ENCODE measurements around the gene GAGE12C. TPM values are rescaled to one million over a fixed set of nuclear protein-coding genes. Genes with fewer than 3 reads are reported as not detected.
"Not testable (repeated sequence)": the region's sequence is repeated elsewhere in the genome, so short reads cannot be mapped to it uniquely, and the experiment has no call there.

The GAGE12C gene, protein sequence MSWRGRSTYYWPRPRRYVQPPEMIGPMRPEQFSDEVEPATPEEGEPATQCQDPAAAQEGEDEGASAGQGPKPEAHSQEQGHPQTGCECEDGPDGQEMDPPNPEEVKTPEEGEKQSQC
- not detected for polyA plus RNA-seq (ENCODE audit: insufficient read length in 4 of 4)

DNA sequence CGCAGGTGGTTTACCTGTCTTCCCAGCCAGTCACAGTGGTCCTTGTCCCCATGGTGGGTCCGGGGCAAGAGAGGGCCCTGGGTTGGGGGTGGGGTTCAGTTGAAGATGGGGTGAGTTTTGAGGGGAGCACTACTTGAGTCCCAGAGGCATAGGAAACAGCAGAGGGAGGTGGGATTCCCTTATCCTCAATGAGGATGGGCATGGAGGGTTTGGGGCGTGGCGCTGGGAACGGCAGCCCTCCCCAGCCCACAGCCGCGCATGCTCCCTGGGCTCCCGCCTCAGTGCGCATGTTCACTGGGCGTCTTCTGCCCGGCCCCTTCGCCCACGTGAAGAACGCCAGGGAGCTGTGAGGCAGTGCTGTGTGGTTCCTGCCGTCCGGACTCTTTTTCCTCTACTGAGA, at the start of gene GAGE12C:
Gene GAGE12C, plus strand, starts transcription at position 301 of the 400 bp plus-strand sequence. CDS start 1,155 bp downstream, outside the sequence.
- not testable (repeated sequence) for DNase-seq (ENCODE audit: low read depth in 4 of 4, low spot score in 3 of 4)

DNA sequence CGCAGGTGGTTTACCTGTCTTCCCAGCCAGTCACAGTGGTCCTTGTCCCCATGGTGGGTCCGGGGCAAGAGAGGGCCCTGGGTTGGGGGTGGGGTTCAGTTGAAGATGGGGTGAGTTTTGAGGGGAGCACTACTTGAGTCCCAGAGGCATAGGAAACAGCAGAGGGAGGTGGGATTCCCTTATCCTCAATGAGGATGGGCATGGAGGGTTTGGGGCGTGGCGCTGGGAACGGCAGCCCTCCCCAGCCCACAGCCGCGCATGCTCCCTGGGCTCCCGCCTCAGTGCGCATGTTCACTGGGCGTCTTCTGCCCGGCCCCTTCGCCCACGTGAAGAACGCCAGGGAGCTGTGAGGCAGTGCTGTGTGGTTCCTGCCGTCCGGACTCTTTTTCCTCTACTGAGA, 9.5 kb downstream of the GAGE12C start, which contains the start of gene GAGE12D:
Gene GAGE12D, plus strand, starts transcription at position 301 of the 400 bp plus-strand sequence. CDS start 1,155 bp downstream, outside the sequence.
- DNase-seq (ENCODE audit: low read depth in 4 of 4, low spot score in 3 of 4): not testable (repeated sequence)

DNA sequence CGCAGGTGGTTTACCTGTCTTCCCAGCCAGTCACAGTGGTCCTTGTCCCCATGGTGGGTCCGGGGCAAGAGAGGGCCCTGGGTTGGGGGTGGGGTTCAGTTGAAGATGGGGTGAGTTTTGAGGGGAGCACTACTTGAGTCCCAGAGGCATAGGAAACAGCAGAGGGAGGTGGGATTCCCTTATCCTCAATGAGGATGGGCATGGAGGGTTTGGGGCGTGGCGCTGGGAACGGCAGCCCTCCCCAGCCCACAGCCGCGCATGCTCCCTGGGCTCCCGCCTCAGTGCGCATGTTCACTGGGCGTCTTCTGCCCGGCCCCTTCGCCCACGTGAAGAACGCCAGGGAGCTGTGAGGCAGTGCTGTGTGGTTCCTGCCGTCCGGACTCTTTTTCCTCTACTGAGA, 19.0 kb downstream of the GAGE12C start, which contains the start of gene GAGE12E:
Gene GAGE12E, plus strand, starts transcription at position 301 of the 400 bp plus-strand sequence. CDS start 1,155 bp downstream, outside the sequence.
- not testable (repeated sequence) for DNase-seq (ENCODE audit: low read depth in 4 of 4, low spot score in 3 of 4)

DNA sequence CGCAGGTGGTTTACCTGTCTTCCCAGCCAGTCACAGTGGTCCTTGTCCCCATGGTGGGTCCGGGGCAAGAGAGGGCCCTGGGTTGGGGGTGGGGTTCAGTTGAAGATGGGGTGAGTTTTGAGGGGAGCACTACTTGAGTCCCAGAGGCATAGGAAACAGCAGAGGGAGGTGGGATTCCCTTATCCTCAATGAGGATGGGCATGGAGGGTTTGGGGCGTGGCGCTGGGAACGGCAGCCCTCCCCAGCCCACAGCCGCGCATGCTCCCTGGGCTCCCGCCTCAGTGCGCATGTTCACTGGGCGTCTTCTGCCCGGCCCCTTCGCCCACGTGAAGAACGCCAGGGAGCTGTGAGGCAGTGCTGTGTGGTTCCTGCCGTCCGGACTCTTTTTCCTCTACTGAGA, 28.6 kb downstream of the GAGE12C start, which contains the start of gene GAGE12F:
Gene GAGE12F, plus strand, starts transcription at position 301 of the 400 bp plus-strand sequence. CDS start 1,155 bp downstream, outside the sequence.
- not testable (repeated sequence) for DNase-seq (ENCODE audit: low read depth in 4 of 4, low spot score in 3 of 4)

DNA sequence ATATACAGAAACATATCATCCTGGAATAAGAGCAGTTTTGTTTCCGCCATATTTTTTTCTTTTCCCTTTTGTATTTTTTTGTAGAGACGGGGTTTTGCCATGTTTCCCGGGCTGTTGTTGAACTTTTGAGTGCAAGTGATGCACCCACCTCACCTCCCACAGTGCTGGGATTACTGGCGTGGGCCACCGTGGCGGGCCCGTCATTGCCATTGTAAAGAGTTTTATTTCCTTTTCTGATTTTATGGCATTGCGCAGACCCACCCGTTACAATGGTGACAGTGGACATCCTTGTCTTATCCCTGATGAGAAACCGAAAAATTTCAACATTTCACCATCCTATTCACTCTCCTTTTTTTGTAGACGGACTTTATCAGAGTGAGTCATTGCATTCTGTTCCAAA, 36.8 kb downstream of the GAGE12C start:
- DNase-seq (ENCODE audit: low read depth in 4 of 4, low spot score in 3 of 4): not testable (repeated sequence)

DNA sequence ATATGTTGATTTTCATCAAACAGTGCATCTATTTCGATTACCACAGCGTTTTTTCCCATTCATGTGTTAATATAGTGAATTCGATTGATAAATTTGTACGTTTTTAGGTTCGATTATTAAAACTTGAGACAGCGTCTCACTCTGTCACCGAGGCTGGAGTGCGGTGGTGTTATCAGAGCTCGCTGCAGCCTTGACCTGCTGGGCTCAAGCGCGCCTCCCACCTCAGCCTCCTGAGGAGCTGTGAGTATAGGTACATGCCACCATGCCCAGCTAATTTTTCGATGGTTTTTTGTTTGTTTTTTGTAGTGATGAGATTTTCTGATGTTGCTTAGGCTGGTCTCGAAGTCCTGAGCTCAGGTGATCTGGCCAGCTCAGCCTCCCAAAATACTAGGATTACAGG, 37.2 kb downstream of the GAGE12C start:
- DNase-seq (ENCODE audit: low read depth in 4 of 4, low spot score in 3 of 4): not testable (repeated sequence)

DNA sequence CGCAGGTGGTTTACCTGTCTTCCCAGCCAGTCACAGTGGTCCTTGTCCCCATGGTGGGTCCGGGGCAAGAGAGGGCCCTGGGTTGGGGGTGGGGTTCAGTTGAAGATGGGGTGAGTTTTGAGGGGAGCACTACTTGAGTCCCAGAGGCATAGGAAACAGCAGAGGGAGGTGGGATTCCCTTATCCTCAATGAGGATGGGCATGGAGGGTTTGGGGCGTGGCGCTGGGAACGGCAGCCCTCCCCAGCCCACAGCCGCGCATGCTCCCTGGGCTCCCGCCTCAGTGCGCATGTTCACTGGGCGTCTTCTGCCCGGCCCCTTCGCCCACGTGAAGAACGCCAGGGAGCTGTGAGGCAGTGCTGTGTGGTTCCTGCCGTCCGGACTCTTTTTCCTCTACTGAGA, 38.1 kb downstream of the GAGE12C start, which contains the start of gene GAGE12G:
Gene GAGE12G, plus strand, starts transcription at position 301 of the 400 bp plus-strand sequence. CDS start 1,155 bp downstream, outside the sequence.
- not testable (repeated sequence) for DNase-seq (ENCODE audit: low read depth in 4 of 4, low spot score in 3 of 4)

DNA sequence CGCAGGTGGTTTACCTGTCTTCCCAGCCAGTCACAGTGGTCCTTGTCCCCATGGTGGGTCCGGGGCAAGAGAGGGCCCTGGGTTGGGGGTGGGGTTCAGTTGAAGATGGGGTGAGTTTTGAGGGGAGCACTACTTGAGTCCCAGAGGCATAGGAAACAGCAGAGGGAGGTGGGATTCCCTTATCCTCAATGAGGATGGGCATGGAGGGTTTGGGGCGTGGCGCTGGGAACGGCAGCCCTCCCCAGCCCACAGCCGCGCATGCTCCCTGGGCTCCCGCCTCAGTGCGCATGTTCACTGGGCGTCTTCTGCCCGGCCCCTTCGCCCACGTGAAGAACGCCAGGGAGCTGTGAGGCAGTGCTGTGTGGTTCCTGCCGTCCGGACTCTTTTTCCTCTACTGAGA, 47.7 kb downstream of the GAGE12C start, which contains the start of gene GAGE12H:
Gene GAGE12H, plus strand, starts transcription at position 301 of the 400 bp plus-strand sequence. CDS start 1,155 bp downstream, outside the sequence.
- DNase-seq (ENCODE audit: low read depth in 4 of 4, low spot score in 3 of 4): not testable (repeated sequence)

Other genes with a start within 250 kb of the GAGE12C start
- gene GAGE10, start 228.5 kb upstream of the GAGE12C start, polyA plus RNA-seq (ENCODE audit: insufficient read length in 4 of 4): under 1 TPM in 1 of 4 donors, not detected in 3; 0.46 TPM
- not detected for gene GAGE12J, start 210.1 kb upstream of the GAGE12C start, polyA plus RNA-seq (ENCODE audit: insufficient read length in 4 of 4)
- not detected for gene GAGE13, start 200.6 kb upstream of the GAGE12C start, polyA plus RNA-seq (ENCODE audit: insufficient read length in 4 of 4)
- gene GAGE12D, start 9.6 kb downstream of the GAGE12C start, polyA plus RNA-seq (ENCODE audit: insufficient read length in 4 of 4): not detected
- gene GAGE12E, start 19.1 kb downstream of the GAGE12C start, polyA plus RNA-seq (ENCODE audit: insufficient read length in 4 of 4): under 1 TPM in 1 of 4 donors, not detected in 3; 0.51 TPM
- gene GAGE12F, start 28.7 kb downstream of the GAGE12C start, polyA plus RNA-seq (ENCODE audit: insufficient read length in 4 of 4): not detected
- not detected for gene GAGE12G, start 38.2 kb downstream of the GAGE12C start, polyA plus RNA-seq (ENCODE audit: insufficient read length in 4 of 4)
- not detected for gene GAGE12H, start 47.8 kb downstream of the GAGE12C start, polyA plus RNA-seq (ENCODE audit: insufficient read length in 4 of 4)
- gene GAGE2A, start 57.3 kb downstream of the GAGE12C start, polyA plus RNA-seq (ENCODE audit: insufficient read length in 4 of 4): not detected
- not detected for gene GAGE1, start 66.8 kb downstream of the GAGE12C start, polyA plus RNA-seq (ENCODE audit: insufficient read length in 4 of 4)
- not detected for gene PAGE1, start 163.8 kb downstream of the GAGE12C start, polyA plus RNA-seq (ENCODE audit: insufficient read length in 4 of 4)

All from right renal pelvis (tissue), 4 donors.